DND-41 (cell line): ENCODE measurements around the gene COQ2.

Experiments used
- CTCF ChIP-seq: IDR thresholded peaks from 2 replicates; pipeline ENCODE4 v1.5.1; 2012; ENCODE audit warnings: borderline replicate concordance, low read length, moderate library complexity, mild to moderate bottlenecking; ENCODE audit not compliant: poor library complexity, severe bottlenecking; ENCODE audit errors: extremely low read depth
- EZH2 ChIP-seq: IDR thresholded peaks from 3 replicates; pipeline ENCODE4 v1.6.1; 2012; ENCODE audit warnings: borderline replicate concordance, low read depth, mild to moderate bottlenecking, moderate library complexity, low read length, inconsistent platforms; ENCODE audit not compliant: severe bottlenecking

- no peak for TF ChIP-seq CTCF
- TF ChIP-seq EZH2: no peak
Observed at GRCh38 chr4:83241132-83241531, 43.5 kb downstream of the COQ2 start.
